ENCODE measurements around the gene DEPDC5.

Gene DEPDC5

DNA sequence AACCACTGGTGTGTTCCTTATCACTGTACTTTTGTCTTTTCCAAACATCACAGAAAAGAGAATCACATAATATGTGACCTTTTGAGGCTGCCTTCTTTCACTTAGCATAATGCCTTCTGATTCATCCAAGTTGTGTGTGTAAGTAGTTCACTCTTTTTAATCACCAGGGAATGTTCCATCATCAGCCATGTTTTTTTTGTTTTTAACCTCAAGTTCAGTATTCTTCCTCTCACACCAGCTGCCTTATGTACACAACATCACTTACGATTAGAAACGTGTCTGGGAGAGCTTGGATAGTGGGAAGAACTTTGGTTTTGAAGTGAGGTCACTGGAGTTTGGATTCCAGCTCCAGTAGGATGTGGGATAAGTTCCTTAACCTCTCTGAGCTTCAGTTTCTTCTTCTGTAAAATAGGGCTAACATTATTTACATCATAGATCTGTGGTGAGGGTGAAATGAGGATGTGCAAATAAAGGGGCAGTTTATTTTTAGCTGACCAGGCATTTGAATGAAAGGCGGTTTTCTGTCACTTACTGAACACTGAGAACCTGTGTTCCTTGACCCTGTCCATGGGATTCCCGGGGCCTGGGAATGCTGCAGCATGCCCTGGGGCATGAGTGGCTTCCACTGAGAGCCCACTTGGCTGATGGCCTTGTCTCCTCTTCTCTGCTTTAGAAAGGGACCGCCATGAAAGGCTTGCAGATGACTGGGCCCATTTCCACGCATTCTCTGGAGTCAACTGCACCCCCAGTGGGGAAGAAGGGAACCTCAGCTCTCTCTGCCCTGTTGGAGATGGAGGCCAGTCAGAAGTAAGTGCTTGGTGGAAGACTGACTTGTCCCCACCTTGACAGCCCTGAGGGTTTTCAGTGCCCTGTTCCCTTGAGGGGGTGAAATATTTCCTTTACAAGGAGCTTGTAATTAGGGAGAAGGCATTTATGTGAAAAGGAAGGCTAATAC is 92.6 kb downstream of the DEPDC5 start:
- H3K4me3 ChIP-seq (ENCODE audit: low read depth, low read length): no peak overlapping the region

DNA sequence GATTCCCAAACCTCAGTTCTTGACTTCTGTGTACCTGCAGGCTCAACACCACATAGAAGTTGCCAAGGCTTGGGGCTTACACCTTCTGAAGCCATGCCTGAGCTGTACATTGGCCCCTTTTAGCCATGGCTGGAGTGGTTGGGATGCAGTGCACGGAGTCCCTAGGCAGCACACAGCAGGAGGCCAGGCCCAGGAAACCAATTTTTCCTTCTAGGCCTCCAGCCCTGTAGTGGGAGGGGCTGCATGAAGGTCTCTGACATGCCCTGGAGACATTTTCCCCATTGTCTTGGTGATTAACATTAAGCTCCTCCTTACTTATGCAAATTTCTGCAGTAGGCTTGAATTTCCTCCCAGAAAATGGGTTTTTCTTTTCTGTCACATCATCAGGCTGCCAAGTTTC is 94.6 kb downstream of the DEPDC5 start:
- no peak overlapping the region for H3K4me3 ChIP-seq (ENCODE audit: low read depth, low read length)

DNA sequence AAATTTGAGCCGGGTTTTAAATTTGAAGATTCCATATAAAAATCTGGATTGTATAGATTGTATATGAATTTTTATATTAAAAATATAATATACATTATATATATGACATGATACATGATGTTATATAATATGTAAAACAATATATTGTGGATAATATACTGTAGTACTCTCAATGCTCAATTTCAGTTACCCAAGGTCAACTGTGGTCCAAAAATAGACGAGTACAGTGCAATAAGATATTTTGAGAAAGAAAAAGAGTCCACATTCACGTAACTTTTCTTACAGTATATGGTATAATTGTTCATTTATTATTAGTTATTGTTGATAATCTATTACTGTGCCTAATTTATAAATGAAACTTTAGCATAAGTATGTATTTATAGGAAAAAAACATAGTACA is 96.3 kb downstream of the DEPDC5 start:
- H3K4me3 ChIP-seq (ENCODE audit: low read depth, low read length): no peak overlapping the region

DNA sequence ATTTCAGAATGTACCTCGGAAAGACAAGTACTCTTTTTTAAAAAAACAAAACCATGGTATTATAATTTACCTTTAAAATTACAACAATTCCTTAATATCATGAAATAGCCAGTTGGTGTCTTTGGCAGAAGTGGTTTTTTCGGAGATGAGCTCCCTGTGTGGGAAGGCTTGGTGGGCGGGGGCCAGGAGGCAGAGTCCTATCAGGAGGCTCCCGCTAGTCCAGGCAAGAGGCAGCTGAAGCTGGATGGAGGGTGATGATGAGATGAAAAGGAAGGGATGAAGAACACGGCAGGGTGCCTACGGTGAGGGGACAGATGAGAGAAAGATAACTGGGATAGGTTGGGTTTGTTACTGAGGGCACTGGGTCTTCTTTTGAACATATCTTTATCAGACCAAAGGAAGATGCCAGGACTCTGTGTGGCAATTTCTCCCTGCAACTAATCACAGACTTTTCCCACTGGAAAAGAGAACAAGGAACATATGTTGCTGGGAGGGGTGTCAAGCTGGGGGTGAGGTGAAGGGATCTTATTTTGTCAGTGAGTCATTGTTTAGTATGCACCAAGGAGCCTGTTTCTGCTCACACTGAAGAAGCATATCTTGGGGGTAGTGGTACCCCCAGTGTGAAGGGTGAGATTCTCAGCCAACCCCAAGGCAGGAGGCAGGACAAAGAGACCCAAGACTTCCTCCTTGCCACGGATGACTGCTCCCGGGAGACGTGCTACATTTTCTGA is 99.0 kb downstream of the DEPDC5 start:
- no peak overlapping the region for H3K4me3 ChIP-seq (ENCODE audit: low read depth, low read length)

DNA sequence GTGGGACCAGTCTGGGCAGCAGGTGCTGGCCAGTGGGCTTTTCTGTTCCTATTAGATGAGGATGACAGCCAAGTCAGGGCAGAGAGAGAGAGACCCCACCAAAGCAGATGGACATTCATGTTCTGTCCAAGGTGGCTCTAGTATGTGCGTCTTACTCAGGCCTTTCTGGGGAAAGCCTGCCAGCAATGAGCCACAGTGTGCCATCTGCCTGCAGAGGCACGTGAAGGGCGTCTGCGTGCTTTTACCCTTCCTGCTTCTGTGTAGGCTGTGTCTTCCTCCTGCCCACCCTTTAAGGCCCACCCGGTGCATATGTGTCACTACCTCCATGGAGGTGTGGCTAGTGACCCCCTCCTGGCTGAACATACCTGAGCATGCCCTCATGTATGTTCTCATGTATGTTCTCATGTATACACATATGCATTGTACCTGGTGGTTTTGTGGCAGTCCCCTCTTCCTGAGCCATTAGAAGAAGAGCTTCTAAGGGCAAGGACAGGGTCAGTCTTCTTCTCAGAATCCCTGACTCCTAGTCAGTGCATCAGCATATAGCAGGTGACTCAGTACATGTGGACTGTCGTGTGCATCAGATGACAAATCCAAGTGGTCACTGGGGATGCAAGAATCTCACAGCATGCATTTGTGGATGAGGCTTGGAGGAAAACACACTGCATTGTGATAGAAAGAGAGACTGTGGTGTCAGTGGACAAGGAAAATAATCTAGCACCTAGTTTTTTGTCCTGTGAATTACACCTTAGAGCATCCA is 100.1 kb downstream of the DEPDC5 start:
- no peak overlapping the region for H3K4me3 ChIP-seq (ENCODE audit: low read depth, low read length)

DNA sequence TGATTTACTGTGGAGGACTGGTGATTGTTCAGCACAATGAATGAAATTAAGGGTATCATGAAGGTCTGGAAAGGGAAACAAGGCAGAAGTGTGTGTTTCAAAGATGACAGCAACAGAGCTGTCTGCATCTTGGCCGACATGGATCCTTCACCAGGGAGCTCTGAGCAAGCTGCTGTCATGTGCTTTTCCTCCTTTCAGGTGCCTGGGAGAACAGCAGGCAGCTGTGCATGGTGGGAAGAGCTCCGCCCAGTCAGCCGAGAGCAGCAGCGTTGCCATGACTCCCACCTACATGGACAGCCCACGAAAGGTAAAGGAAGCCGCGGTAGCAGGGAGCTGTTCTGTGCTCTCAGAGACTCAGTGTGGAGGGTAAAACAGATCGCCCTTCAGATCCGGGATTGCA is 103.4 kb downstream of the DEPDC5 start:
- H3K4me3 ChIP-seq (ENCODE audit: low read depth, low read length): no peak overlapping the region

DNA sequence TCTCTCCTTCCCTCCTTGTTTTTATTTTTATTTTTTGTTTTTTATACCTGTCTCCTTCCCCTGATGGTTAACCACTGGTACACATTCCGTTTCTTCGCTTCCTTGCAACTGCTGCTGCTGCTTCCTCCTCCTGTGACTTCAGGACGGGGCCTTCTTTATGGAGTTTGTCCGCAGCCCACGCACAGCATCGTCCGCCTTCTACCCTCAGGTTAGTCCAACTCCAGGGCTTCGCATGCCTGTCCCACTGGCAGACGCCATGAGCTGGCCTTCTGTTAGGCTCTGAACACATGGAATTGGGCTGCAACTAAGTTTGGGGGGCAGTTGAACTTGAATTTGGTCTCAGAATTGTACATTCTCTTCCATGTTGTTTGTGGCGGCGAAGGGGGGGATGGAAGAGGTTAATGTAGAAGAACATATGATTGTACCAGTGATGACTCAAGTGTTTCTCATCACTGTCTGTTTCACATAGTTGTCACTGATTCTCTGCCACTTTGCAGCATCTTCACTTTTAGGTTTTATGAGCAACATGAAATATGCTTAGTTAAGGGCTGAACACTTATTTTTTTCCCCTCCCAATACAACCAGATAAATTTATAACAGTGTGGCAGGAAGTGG is 107.5 kb downstream of the DEPDC5 start:
- no peak overlapping the region for H3K4me3 ChIP-seq (ENCODE audit: low read depth, low read length)

DNA sequence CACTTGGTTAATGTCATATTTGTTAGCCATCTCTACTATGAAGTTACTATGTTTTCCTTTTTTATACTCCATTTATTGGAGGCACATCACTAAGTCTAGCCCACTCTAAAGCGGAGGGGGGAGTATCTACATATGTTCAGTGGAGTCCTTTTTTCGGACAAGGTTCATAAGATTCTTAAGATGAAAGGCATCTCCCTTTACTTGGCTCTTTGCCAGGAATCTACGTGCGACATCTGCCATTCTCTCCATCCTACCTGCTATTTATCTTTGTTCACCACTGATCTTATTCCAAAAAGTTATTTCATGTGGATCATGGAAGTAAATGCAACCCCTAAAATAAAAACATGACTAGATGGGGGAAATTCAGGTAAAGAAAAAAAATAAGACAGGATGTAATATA is 113.1 kb downstream of the DEPDC5 start:
- no peak overlapping the region for H3K4me3 ChIP-seq (ENCODE audit: low read depth, low read length)

DNA sequence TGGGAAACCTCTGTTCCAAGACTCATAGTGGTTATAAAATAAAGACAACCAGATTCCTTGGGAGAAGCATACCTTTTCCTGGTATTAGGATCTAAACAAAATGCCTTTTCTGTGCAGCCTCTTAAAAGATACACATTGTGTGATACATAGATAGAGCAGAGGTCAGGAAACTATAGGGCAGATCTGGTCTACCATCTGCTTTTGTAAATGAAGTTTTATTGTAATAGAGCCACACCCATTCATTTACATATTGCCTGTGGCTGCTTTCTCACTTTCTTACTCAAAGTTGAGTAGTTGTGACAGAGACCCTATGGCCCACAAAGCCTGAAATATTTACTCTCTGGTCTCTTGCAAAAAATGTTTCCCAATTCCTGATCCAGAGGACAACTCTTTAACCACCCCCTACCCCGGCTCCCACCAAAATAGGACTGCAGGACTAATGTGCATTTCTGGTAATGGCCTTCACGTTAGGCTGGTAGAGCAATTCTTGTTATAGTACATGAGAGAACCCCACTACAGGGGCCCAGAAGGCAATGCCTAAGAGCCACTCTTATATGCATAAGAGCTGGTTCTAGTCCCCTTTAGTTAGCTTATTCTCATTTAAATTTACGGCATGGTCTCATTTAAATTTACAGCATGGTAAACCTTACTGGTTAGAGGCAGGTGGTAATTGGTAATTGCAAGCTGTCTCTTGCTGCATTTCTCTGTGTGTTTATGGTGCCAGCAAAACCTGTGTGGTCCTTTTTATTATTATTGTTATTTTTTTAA is 113.8 kb downstream of the DEPDC5 start:
- H3K4me3 ChIP-seq (ENCODE audit: low read depth, low read length): no peak overlapping the region

DNA sequence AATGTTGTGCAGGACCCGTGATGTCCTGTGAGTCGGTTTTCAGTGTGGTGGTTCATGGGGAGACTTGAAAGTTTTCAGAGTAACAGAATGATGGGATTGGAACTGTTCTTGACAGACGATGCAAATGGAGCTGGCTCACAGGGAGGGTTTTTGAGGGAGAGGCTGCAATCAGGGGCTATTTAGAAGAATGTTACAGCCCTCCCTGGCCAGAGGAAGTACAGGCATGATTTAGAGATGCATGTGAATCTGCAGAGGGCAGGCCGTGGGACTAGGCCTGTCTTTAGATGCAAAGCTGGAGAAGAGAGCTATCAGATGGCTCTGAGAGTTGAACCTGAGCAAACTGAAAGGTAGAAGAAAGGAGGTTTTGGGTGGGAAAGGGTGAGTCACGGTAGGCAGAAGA is 115.9 kb downstream of the DEPDC5 start:
- H3K4me3 ChIP-seq (ENCODE audit: low read depth, low read length): no peak overlapping the region

DNA sequence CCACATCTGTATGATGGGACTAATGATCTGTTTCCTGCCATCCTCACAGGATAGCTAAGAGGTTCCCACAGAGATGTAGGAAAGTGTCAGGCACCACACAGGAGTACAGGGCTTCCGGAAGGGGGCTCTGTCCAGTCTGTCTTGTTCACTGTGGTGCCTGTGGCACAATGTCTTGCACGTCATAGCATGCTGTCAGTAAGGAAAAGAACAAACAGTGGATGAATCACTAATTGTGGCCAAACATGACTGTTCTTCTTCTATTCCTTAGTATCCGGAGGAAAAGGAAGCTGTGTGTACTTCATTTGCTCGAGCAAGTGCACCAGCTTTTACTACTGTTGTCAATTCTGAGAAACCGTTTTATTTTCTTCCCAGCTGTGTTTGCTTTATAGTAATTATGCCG is 117.1 kb downstream of the DEPDC5 start:
- H3K4me3 ChIP-seq (ENCODE audit: low read depth, low read length): no peak overlapping the region

DNA sequence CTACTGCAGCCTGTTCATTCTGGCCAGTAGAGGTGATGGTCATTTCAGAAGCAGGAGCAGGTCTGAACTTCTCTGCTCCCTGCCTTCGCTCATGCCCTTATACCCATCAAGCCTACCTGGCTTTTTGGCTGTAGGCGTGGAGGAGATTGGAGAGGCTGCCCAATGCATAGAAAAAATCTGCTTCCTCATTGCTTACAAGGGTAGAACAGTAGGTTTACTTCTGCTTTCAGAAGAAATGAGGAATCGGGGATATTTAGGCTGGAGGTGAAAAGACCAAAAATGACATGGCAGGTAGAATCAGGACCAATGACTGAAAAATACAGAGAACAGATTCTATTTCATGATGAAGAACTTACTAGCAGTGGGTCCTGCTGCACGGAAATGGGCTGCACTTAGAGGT is 117.7 kb downstream of the DEPDC5 start:
- H3K4me3 ChIP-seq (ENCODE audit: low read depth, low read length): no peak overlapping the region

DNA sequence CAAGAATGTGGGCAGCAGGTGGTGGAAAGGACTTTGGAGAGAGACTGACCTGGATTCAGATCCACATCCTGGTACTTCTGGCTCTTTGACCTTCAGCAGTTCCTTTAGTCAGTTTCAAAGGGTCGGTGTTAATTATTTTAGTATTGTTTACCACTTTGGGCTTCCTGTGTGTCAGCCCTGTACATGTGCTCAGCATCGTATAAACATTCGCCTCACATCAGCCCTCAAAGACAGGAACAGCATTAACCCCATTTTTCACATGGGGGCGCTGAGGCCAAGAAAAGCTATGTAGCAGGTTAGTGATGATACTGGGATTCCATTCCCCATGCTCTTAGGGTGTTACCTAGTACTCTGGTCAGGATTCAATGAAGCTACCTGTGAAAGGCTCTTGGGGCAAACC is 118.4 kb downstream of the DEPDC5 start:
- H3K4me3 ChIP-seq (ENCODE audit: low read depth, low read length): no peak overlapping the region

DNA sequence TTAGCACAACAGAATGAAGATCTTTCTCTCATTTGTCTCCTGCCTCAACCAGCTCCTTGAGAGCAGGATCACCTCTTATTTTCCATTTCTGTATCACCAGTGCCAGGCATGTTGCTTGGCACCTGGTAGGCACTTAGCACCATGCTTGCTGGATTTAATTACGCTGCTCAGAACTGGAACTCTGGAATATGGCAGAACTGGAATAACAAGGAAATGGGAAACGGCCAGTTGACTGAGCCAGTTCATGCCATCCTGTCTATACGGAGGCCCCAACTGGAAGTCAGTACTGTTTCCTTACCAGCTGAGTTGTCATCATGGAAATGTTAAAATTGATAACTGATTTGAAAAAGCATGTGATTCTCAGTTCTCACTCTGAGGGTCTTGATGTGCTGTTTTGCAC is 121.0 kb downstream of the DEPDC5 start:
- no peak overlapping the region for H3K4me3 ChIP-seq (ENCODE audit: low read depth, low read length)

DNA sequence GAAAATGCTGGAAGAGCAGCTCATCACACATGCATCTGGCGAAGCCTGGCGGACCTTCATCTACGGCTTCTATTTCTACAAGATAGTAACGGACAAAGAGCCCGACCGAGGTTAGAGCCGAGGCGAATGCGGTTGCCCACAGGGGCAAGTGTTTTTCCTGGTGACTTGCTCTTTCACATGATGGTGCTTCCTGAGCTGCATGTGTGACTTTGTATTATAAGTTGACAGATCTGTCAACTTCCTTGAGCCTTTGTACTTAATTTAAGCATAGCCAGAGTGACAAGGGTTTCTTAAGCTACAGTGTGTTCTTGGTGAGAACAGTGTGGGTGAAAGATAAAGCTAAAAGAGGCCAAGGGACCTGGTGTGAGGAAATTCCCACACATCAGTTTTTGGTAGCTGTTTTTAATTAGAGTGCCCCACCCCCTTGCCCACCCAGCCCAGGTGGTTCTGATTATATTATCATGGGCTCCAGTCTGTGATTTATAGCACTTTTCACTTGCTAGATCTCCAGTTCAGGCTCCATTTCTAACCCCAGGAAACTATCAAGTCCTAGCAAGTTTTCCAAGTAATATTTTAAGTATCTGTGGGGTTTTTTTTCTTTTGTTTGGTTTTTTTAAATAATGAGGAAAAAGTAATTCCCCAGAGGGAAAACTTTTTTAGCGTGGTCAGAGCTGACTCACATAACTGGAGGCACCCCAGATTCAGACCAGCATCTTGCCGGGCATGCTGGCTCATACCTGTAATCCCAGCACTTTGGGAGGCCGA is 122.5 kb downstream of the DEPDC5 start:
- no peak overlapping the region for H3K4me3 ChIP-seq (ENCODE audit: low read depth, low read length)

DNA sequence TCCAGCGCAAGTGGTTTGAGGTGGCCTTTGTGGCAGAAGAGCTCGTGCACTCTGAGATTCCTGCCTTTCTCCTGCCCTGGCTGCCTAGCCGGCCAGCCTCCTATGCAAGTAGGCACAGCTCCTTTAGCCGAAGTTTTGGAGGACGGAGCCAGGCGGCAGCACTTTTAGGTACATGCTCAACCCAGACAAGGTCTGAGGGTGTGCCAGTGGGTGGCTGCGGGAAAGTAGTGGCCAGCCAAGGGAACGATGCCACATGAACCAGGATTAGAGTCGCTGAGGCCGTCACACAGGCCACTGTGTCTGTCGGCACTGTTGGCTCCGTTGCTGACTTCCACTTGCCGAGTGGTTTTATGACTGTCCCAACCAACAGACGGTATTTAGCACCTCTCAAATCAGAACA is 125.8 kb downstream of the DEPDC5 start:
- no peak overlapping the region for H3K4me3 ChIP-seq (ENCODE audit: low read depth, low read length)

DNA sequence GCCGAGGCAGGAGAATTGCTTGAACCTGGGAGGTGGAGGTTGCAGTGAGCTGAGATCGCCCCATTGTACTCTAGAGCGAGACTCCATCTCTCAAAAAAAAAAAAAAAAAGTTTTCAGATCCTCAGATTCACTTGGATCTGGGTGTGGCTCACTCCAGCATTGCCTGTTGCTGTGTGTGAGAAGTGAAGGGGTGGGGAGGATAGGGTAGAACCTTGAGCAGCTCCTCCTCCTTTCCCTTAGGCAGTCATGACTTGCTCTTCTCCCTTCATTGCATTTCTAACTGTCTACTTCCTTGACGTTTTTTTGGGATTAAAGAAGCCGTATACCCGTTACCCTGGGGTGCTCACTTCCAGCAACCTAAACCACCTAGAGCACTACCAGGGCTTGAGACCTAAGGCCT is 127.4 kb downstream of the DEPDC5 start:
- no peak overlapping the region for H3K4me3 ChIP-seq (ENCODE audit: low read depth, low read length)

DNA sequence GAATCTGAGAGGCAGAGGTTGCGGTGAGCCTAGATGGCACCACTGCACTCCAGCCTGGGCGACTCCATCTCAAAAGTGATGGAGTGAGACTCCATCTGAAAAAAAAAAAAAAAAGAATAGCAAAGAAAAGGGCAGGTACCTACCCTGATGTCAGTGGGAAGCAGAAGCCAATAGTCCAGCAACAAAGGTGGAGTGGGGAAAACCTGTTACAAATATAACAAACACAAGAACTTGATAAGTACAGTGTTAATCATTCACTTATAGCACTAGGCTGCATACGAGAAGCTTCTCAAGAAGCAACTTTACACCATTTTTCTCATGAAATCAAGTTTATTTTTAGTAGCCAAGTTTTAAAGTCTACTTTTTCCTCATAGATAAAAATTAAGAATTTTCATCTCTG is 128.0 kb downstream of the DEPDC5 start:
- no peak overlapping the region for H3K4me3 ChIP-seq (ENCODE audit: low read depth, low read length)

DNA sequence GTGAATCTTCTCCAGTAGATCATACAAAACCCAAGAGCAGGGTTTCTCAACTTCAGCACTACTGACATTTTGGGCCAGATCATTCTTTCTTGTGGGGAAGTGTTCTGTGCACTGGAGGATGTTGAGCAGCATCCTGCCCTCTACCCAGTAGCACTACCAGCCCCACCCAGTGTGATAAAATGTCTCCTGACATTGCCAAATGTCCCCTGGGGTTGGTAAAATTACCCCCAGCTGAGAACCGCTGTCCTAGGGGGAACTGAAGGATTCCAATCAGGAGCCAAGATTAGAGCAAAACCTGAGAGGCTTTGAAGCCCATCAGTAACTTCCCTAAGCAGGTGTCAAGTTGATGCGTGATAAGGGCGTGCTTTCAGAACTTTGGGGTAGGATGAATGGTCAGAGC is 129.2 kb downstream of the DEPDC5 start:
- H3K4me3 ChIP-seq (ENCODE audit: low read depth, low read length): no peak overlapping the region

DNA sequence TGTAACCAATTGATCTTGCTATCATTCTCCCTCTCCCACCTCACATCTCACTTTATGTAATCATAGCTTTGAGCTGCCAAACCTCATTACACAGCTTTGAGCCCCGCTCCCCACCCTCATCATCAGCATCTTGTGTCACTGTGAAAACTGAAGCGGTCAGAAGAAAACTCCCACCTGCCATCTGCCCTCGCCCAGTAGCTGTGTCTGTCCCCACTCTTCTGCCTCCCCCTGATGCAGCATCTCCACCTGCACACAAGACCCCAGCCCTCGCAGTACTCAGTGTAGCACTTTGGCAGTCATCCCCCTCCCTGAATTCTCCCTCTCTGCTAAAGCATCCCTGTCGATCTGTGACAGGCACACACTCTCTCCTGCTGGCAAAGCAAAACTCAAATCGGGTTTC is 130.2 kb downstream of the DEPDC5 start:
- H3K4me3 ChIP-seq (ENCODE audit: low read depth, low read length): no peak overlapping the region
